Stimulated activated CD8-positive, alpha-beta memory T cell treated with anti-CD3 and anti-CD28 coated beads, Interleukin-7, amount 100 ng/mL, for 24 hours (primary cell): ENCODE measurements around the gene LRRC8D.

Experiments used
- DNase-seq: peaks from one replicate; pipeline ENCODE4 v3.0.0-alpha.2; 2020; ENCODE audit warnings: low read depth

The LRRC8D gene

GRCh38 chr1:89941110-89941766, 120.4 kb downstream of the LRRC8D start:
- no peak for DNase-seq

- no peak for DNase-seq
These were observed 121.2 kb downstream of the LRRC8D start for GRCh38 chr1:89942014-89942413.

- DNase-seq: no peak
These were observed 122.2 kb downstream of the LRRC8D start for GRCh38 chr1:89942825-89943658.

- no peak for DNase-seq
These were observed 123.3 kb downstream of the LRRC8D start for GRCh38 chr1:89943846-89944781.

GRCh38 chr1:89945852-89946476, 125.1 kb downstream of the LRRC8D start:
- DNase-seq: no peak

GRCh38 chr1:89946532-89946931, 125.7 kb downstream of the LRRC8D start:
- DNase-seq: no peak

- DNase-seq: no peak
These were observed 128.0 kb downstream of the LRRC8D start for GRCh38 chr1:89948722-89949345.

GRCh38 chr1:89949991-89950624, 129.3 kb downstream of the LRRC8D start:
- DNase-seq: no peak

GRCh38 chr1:89950703-89951102, 129.9 kb downstream of the LRRC8D start:
- DNase-seq: no peak

- DNase-seq: no peak
These were observed 131.2 kb downstream of the LRRC8D start for GRCh38 chr1:89951766-89952604.

GRCh38 chr1:89952605-89953130, 131.8 kb downstream of the LRRC8D start:
- DNase-seq: no peak

- no peak for DNase-seq
These were observed 132.3 kb downstream of the LRRC8D start for GRCh38 chr1:89953131-89953626.

- DNase-seq: no peak
These were observed 133.1 kb downstream of the LRRC8D start for GRCh38 chr1:89953929-89954328.

- no peak for DNase-seq
These were observed 133.6 kb downstream of the LRRC8D start for GRCh38 chr1:89954401-89954800.

GRCh38 chr1:89955311-89956205, 134.7 kb downstream of the LRRC8D start:
- DNase-seq: no peak

- DNase-seq: no peak
These were observed 136.3 kb downstream of the LRRC8D start for GRCh38 chr1:89957107-89957506.

GRCh38 chr1:89958851-89959654, 138.2 kb downstream of the LRRC8D start:
- no peak for DNase-seq

GRCh38 chr1:89959719-89960118, 138.9 kb downstream of the LRRC8D start:
- no peak for DNase-seq
